ENCODE results near the gene RPS6KA5.

Gene RPS6KA5

GRCh38 chr14:91021991-91022621, 38.3 kb downstream of the RPS6KA5 start:
- Histone ChIP-seq H3K79me2 (ENCODE audit: insufficient read depth, low read length) (no peaks in the 10 kb centered on the region), H3K4me3 (ENCODE audit: low read depth in 1 of 2, low read length in 2 of 2) (peak overlapping the region; percentile 22 to 58; a peak in 3 of 4 replicates)
- no peak for TF ChIP-seq EZH2 (IDR thresholded peaks at IDR 0.05; ENCODE audit: borderline replicate concordance, low read depth, low read length, severe bottlenecking)
- TF ChIP-seq CTCF (IDR thresholded peaks at IDR 0.05; ENCODE audit: borderline replicate concordance, extremely low read depth, low read length, poor library complexity, severe bottlenecking) = no peak

DNA sequence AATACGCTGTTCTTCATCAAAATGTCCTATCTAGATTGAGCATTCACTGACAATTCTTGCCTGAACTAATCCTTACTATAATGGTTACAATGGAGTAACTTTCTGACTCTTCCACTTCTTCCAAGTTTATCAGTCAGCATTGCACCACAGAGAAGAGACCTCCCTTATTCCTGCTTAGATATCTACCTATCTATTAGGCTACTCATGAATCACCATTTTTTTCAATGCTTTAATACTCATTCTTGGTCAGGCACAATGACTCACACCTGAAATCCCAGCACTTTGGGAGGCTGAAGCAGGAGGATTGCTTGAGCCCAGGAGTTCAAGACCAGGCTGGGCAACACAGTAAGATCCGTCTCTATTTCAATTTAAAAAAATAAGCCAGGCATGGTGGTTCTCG, 39.3 kb downstream of the RPS6KA5 start:
- no peak for ATAC-seq (ENCODE audit: insufficient read depth, low read depth)

More at GRCh38 chr14:91021991-91022621, 38.3 kb downstream of the RPS6KA5 start:
- DNase-seq = no peak
- no peaks in the 10 kb centered on the region for H3K36me3 ChIP-seq (ENCODE audit: insufficient read depth, low read length)
- peak overlapping the region; percentile 52 for H3K9ac ChIP-seq (ENCODE audit: low read depth, low read length)
- peak overlapping the region; percentile 69 for H3K4me2 ChIP-seq (ENCODE audit: insufficient read depth, low read length)
- no peaks in the 10 kb centered on the region for H3K27me3 ChIP-seq (ENCODE audit: insufficient read depth, low read length, poor library complexity)
- no peaks in the 10 kb centered on the region for H3K9me3 ChIP-seq (ENCODE audit: insufficient read depth, low read length, severe bottlenecking)
- peak overlapping the region; percentile 80 for H3K27ac ChIP-seq (ENCODE audit: low read length)
- H4K20me1 ChIP-seq (ENCODE audit: insufficient read depth, low read length) = no peaks in the 10 kb centered on the region
- peak overlapping the region; percentile 81 for H2AFZ ChIP-seq (ENCODE audit: low read depth, low read length)
- H3K4me1 ChIP-seq (ENCODE audit: insufficient read depth, low read length) = peaks cover 17% of the 10 kb centered on the region
- ATAC-seq (ENCODE audit: insufficient read depth, low read depth) = peak; percentile 67; the same call in 2 of the 3 replicates

GRCh38 chr14:91019673-91020072, 40.8 kb downstream of the RPS6KA5 start:
- H3K4me2 ChIP-seq (ENCODE audit: insufficient read depth, low read length) = no peak overlapping the region
- H4K20me1 ChIP-seq (ENCODE audit: insufficient read depth, low read length) = no peaks in the 10 kb centered on the region
- H3K27me3 ChIP-seq (ENCODE audit: insufficient read depth, low read length, poor library complexity) = no peaks in the 10 kb centered on the region
- ATAC-seq (ENCODE audit: insufficient read depth, low read depth) = no peak
- no peaks in the 10 kb centered on the region for H3K79me2 ChIP-seq (ENCODE audit: insufficient read depth, low read length)
- peaks cover 17% of the 10 kb centered on the region for H3K4me1 ChIP-seq (ENCODE audit: insufficient read depth, low read length)
- H3K4me3 ChIP-seq (ENCODE audit: low read depth in 1 of 2, low read length in 2 of 2) = no peak overlapping the region
- no peak overlapping the region for H2AFZ ChIP-seq (ENCODE audit: low read depth, low read length)
- DNase-seq = no peak
- no peaks in the 10 kb centered on the region for H3K36me3 ChIP-seq (ENCODE audit: insufficient read depth, low read length)
- no peak overlapping the region for H3K27ac ChIP-seq (ENCODE audit: low read length)
- no peak for TF ChIP-seq CTCF (IDR thresholded peaks at IDR 0.05; ENCODE audit: borderline replicate concordance, extremely low read depth, low read length, poor library complexity, severe bottlenecking)
- no peak for TF ChIP-seq EZH2 (IDR thresholded peaks at IDR 0.05; ENCODE audit: borderline replicate concordance, low read depth, low read length, severe bottlenecking)
- no peaks in the 10 kb centered on the region for H3K9me3 ChIP-seq (ENCODE audit: insufficient read depth, low read length, severe bottlenecking)
- no peak overlapping the region for H3K9ac ChIP-seq (ENCODE audit: low read depth, low read length)

More for the DNA sequence above, 39.3 kb downstream of the RPS6KA5 start:
- Histone ChIP-seq H3K27ac (ENCODE audit: low read length) (no peak overlapping the region), H3K79me2 (ENCODE audit: insufficient read depth, low read length) (no peaks in the 10 kb centered on the region), H3K4me2 (ENCODE audit: insufficient read depth, low read length) (no peak overlapping the region; the same call in 1 of the 2 replicates), H4K20me1 (ENCODE audit: insufficient read depth, low read length) (no peaks in the 10 kb centered on the region), H3K36me3 (ENCODE audit: insufficient read depth, low read length) (no peaks in the 10 kb centered on the region), H3K4me3 (ENCODE audit: low read depth in 1 of 2, low read length in 2 of 2) (no peak overlapping the region), H3K9me3 (ENCODE audit: insufficient read depth, low read length, severe bottlenecking) (no peaks in the 10 kb centered on the region), H2AFZ (ENCODE audit: low read depth, low read length) (no peak overlapping the region), H3K4me1 (ENCODE audit: insufficient read depth, low read length) (peaks cover 17% of the 10 kb centered on the region), H3K9ac (ENCODE audit: low read depth, low read length) (no peak overlapping the region), H3K27me3 (ENCODE audit: insufficient read depth, low read length, poor library complexity) (no peaks in the 10 kb centered on the region)
- no peak for DNase-seq
- TF ChIP-seq EZH2 (IDR thresholded peaks at IDR 0.05; ENCODE audit: borderline replicate concordance, low read depth, low read length, severe bottlenecking) (no peak), CTCF (IDR thresholded peaks at IDR 0.05; ENCODE audit: borderline replicate concordance, extremely low read depth, low read length, poor library complexity, severe bottlenecking) (no peak)
